ENCODE results near the gene GOSR2. TPM values are rescaled to one million over a fixed set of nuclear protein-coding genes. Genes with fewer than 3 reads are reported as not detected.

The GOSR2 gene
- total and polyA plus RNA-seq, 2 experiments from 2014 or later, result 47.7 to 62.8 TPM

GRCh38 chr17:46958041-46958591 lies 35.2 kb downstream of the GOSR2 start:
- Histone ChIP-seq H3K4me1 (ENCODE audit: insufficient read depth) (no peaks in the 10 kb centered on the region), H3K36me3 (replicated peaks; ENCODE audit: insufficient read depth, low read depth) (no peaks in the 10 kb centered on the region), H3K4me3 (no peak overlapping the region), H3K79me2 (no peaks in the 10 kb centered on the region), H3K27ac (no peak overlapping the region), H3K27me3 (peaks cover 13% of the 10 kb centered on the region), H3K4me2 (no peak overlapping the region), H3K9me3 (ENCODE audit: low read depth) (no peaks in the 10 kb centered on the region), H4K20me1 (ENCODE audit: insufficient read depth, poor library complexity, severe bottlenecking) (no peaks in the 10 kb centered on the region), H2AFZ (no peak overlapping the region), H3K9me2 (replicated peaks; ENCODE audit: insufficient read depth) (no peaks in the 10 kb centered on the region)
- 77% methylated on average over 8 of the region's 8 CpGs for WGBS (ENCODE audit: low lambda C conversion rate, missing lambda C conversion rate)
- DNase-seq (ENCODE audit: low spot score), result no peak
- TF ChIP-seq EZH2phosphoT487 (IDR thresholded peaks at IDR 0.05; ENCODE audit: low read depth, severe bottlenecking, unreplicated experiment) (no peak), CTCF (IDR thresholded peaks at IDR 0.05; ENCODE audit: poor library complexity) (no peak), EZH2 (IDR thresholded peaks at IDR 0.05; ENCODE audit: borderline replicate concordance) (no peak)

- 37% methylated on average over 2 of the region's 2 CpGs for WGBS (ENCODE audit: low lambda C conversion rate, missing lambda C conversion rate)
- Histone ChIP-seq H3K9me2 (replicated peaks; ENCODE audit: insufficient read depth) (no peaks in the 10 kb centered on the region), H3K36me3 (replicated peaks; ENCODE audit: insufficient read depth, low read depth) (no peaks in the 10 kb centered on the region), H3K27me3 (peaks cover 13% of the 10 kb centered on the region), H2AFZ (no peak overlapping the region), H3K4me2 (no peak overlapping the region), H3K27ac (no peak overlapping the region), H3K79me2 (no peaks in the 10 kb centered on the region), H3K4me1 (ENCODE audit: insufficient read depth) (no peaks in the 10 kb centered on the region), H3K4me3 (no peak overlapping the region), H3K9me3 (ENCODE audit: low read depth) (no peaks in the 10 kb centered on the region), H4K20me1 (ENCODE audit: insufficient read depth, poor library complexity, severe bottlenecking) (no peaks in the 10 kb centered on the region)
- TF ChIP-seq EZH2 (IDR thresholded peaks at IDR 0.05; ENCODE audit: borderline replicate concordance), result no peak
- TF ChIP-seq CTCF (IDR thresholded peaks at IDR 0.05; ENCODE audit: poor library complexity), result no peak
- no peak for TF ChIP-seq EZH2phosphoT487 (IDR thresholded peaks at IDR 0.05; ENCODE audit: low read depth, severe bottlenecking, unreplicated experiment)
- DNase-seq (ENCODE audit: low spot score), result no peak
These were observed 37.2 kb downstream of the GOSR2 start for GRCh38 chr17:46960152-46960551.

GRCh38 chr17:46962374-46962790 lies 39.4 kb downstream of the GOSR2 start:
- H3K4me2 ChIP-seq, result no peak overlapping the region
- H3K79me2 ChIP-seq, result no peaks in the 10 kb centered on the region
- H3K36me3 ChIP-seq (replicated peaks; ENCODE audit: insufficient read depth, low read depth), result no peaks in the 10 kb centered on the region
- TF ChIP-seq EZH2 (IDR thresholded peaks at IDR 0.05; ENCODE audit: borderline replicate concordance) (no peak), CTCF (IDR thresholded peaks at IDR 0.05; ENCODE audit: poor library complexity) (no peak), EZH2phosphoT487 (IDR thresholded peaks at IDR 0.05; ENCODE audit: low read depth, severe bottlenecking, unreplicated experiment) (no peak)
- no peak overlapping the region for H3K27ac ChIP-seq
- H4K20me1 ChIP-seq (ENCODE audit: insufficient read depth, poor library complexity, severe bottlenecking), result no peaks in the 10 kb centered on the region
- no peaks in the 10 kb centered on the region for H3K9me2 ChIP-seq (replicated peaks; ENCODE audit: insufficient read depth)
- no peaks in the 10 kb centered on the region for H3K4me1 ChIP-seq (ENCODE audit: insufficient read depth)
- WGBS (ENCODE audit: low lambda C conversion rate, missing lambda C conversion rate), result 50% methylated on average over 1 of the region's 1 CpG
- DNase-seq (ENCODE audit: low spot score), result no peak
- peaks cover 24% of the 10 kb centered on the region for H3K27me3 ChIP-seq
- no peak overlapping the region for H2AFZ ChIP-seq
- no peak overlapping the region for H3K4me3 ChIP-seq
- H3K9me3 ChIP-seq (ENCODE audit: low read depth), result no peaks in the 10 kb centered on the region

Measured in hepatocyte (in vitro differentiated cells).